Stimulated activated CD4-positive, alpha-beta T cell treated with anti-CD3 and anti-CD28 coated beads, Interleukin-4, amount 100 ng/mL, for 24 hours (primary cell): ENCODE data around the gene PLEKHH3.
A peak's percentile ranks its signal among the peaks of the same experiment; 100 is the strongest.

Experiments
- DNase-seq: peaks from one replicate; pipeline ENCODE4 v3.0.0-alpha.2; 2020

The PLEKHH3 gene

GRCh38 chr17:42684929-42685556 lies 8.2 kb upstream of the PLEKHH3 start:
- DNase-seq, result no peak

- DNase-seq, result no peak
Observed at GRCh38 chr17:42683407-42684034, 6.7 kb upstream of the PLEKHH3 start.

- no peak for DNase-seq
Observed at GRCh38 chr17:42682722-42683403, 6.1 kb upstream of the PLEKHH3 start.

- DNase-seq, result no peak
Observed at GRCh38 chr17:42681976-42682721, 5.4 kb upstream of the PLEKHH3 start, which contains the start of gene CNTNAP1. Gene CNTNAP1 (plus strand): TSS chr17:42682531. CDS start chr17:42682830, 299 bp downstream.

- DNase-seq, result no peak
Observed at GRCh38 chr17:42680331-42680808, 3.6 kb upstream of the PLEKHH3 start.

- DNase-seq, result peak; percentile 66
Observed at GRCh38 chr17:42679492-42680330, 2.9 kb upstream of the PLEKHH3 start.

GRCh38 chr17:42678951-42679491 lies 2.2 kb upstream of the PLEKHH3 start:
- peak; percentile 39 for DNase-seq

GRCh38 chr17:42677921-42678781 lies 1.4 kb upstream of the PLEKHH3 start:
- peak; percentile 78 for DNase-seq

- peak; percentile 98 for DNase-seq
Observed at GRCh38 chr17:42677012-42677857, 441 bp upstream of the PLEKHH3 start.

GRCh38 chr17:42675965-42676423 lies 800 bp downstream of the PLEKHH3 start:
- no peak for DNase-seq

- no peak for DNase-seq
Observed at GRCh38 chr17:42675348-42675964, 1.3 kb downstream of the PLEKHH3 start.

- no peak for DNase-seq
Observed at GRCh38 chr17:42674755-42675347, 1.9 kb downstream of the PLEKHH3 start.

GRCh38 chr17:42673885-42674754 lies 2.7 kb downstream of the PLEKHH3 start:
- DNase-seq, result no peak

GRCh38 chr17:42673266-42673884 lies 3.4 kb downstream of the PLEKHH3 start:
- no peak for DNase-seq

GRCh38 chr17:42672038-42672437 lies 4.8 kb downstream of the PLEKHH3 start:
- no peak for DNase-seq

- DNase-seq, result no peak
Observed at GRCh38 chr17:42670789-42671657, 5.8 kb downstream of the PLEKHH3 start.
